HUES48 (cell line): ENCODE results near the gene CBY1.
"Not testable (repeated sequence)": the region's sequence is repeated elsewhere in the genome, so short reads cannot be mapped to it uniquely, and the experiment has no call there.

ENCODE experiments used
- H3K27ac ChIP-seq: one replicate; pipeline ENCODE4 v1.7.0; 2013; ENCODE audit warnings: low read depth, low read length, inconsistent platforms
- H3K27me3 ChIP-seq: 2 replicates; pipeline ENCODE4 v1.6.1; 2013; ENCODE audit warnings: mild to moderate bottlenecking, low read length; ENCODE audit not compliant: control insufficient read depth, insufficient read depth
- H3K36me3 ChIP-seq: 2 replicates; pipeline ENCODE4 v1.6.1; 2013; ENCODE audit warnings: low read length; ENCODE audit not compliant: control insufficient read depth, insufficient read depth
- H3K4me1 ChIP-seq: 2 replicates; pipeline ENCODE4 v1.6.1; 2013; ENCODE audit warnings: mild to moderate bottlenecking, low read length; ENCODE audit not compliant: control insufficient read depth, insufficient read depth
- H3K4me3 ChIP-seq: 2 replicates; pipeline ENCODE4 v1.5.1; 2013; ENCODE audit warnings: mild to moderate bottlenecking, low read depth, low read length
- H3K9ac ChIP-seq: 2 replicates; pipeline ENCODE4 v1.6.1; 2013; ENCODE audit warnings: mild to moderate bottlenecking, low read depth, low read length, moderate library complexity
- H3K9me3 ChIP-seq: 2 replicates; pipeline ENCODE4 v1.6.1; 2013; ENCODE audit warnings: low read length; ENCODE audit not compliant: control insufficient read depth, insufficient read depth

CBY1 gene

GRCh38 chr22:38618682-38619081 lies 37.8 kb upstream of the CBY1 start:
- Histone ChIP-seq H3K36me3 (peaks cover 13% of the 10 kb centered on the region), H3K9ac (no peak overlapping the region), H3K27ac (no peak overlapping the region), H3K9me3 (peaks cover 9% of the 10 kb centered on the region; the same call in 1 of the 2 replicates), H3K4me3 (no peak overlapping the region), H3K27me3 (no peaks in the 10 kb centered on the region), H3K4me1 (no peaks in the 10 kb centered on the region; the same call in 1 of the 2 replicates)

- H3K4me1 ChIP-seq: no peaks in the 10 kb centered on the region; the same call in 1 of the 2 replicates
- H3K9ac ChIP-seq: no peak overlapping the region
- peaks cover 7% of the 10 kb centered on the region for H3K36me3 ChIP-seq
- no peak overlapping the region for H3K27ac ChIP-seq
- no peaks in the 10 kb centered on the region for H3K27me3 ChIP-seq
- H3K4me3 ChIP-seq: no peak overlapping the region
- H3K9me3 ChIP-seq: peaks cover 4% of the 10 kb centered on the region; the same call in 1 of the 2 replicates
These were observed 33.1 kb upstream of the CBY1 start for GRCh38 chr22:38623351-38623750.

GRCh38 chr22:38628444-38628843 lies 28.0 kb upstream of the CBY1 start:
- Histone ChIP-seq H3K36me3 (peaks cover 5% of the 10 kb centered on the region; the same call in 1 of the 2 replicates), H3K9ac (no peak overlapping the region), H3K9me3 (no peaks in the 10 kb centered on the region), H3K27me3 (no peaks in the 10 kb centered on the region), H3K27ac (no peak overlapping the region), H3K4me3 (no peak overlapping the region), H3K4me1 (no peaks in the 10 kb centered on the region)

GRCh38 chr22:38629108-38629507 lies 27.3 kb upstream of the CBY1 start:
- Histone ChIP-seq H3K27me3 (no peaks in the 10 kb centered on the region), H3K4me3 (no peak overlapping the region), H3K9ac (no peak overlapping the region), H3K4me1 (no peaks in the 10 kb centered on the region), H3K27ac (no peak overlapping the region), H3K9me3 (no peaks in the 10 kb centered on the region), H3K36me3 (peaks cover 5% of the 10 kb centered on the region)

- Histone ChIP-seq H3K9ac (no peak overlapping the region), H3K36me3 (peaks cover 23% of the 10 kb centered on the region), H3K27ac (no peak overlapping the region), H3K4me3 (no peak overlapping the region), H3K27me3 (no peaks in the 10 kb centered on the region), H3K9me3 (no peaks in the 10 kb centered on the region), H3K4me1 (no peaks in the 10 kb centered on the region)
These were observed 24.7 kb upstream of the CBY1 start for GRCh38 chr22:38631724-38632123.

- Histone ChIP-seq H3K9me3 (no peaks in the 10 kb centered on the region), H3K27me3 (no peaks in the 10 kb centered on the region), H3K4me1 (no peaks in the 10 kb centered on the region), H3K27ac (no peak overlapping the region), H3K9ac (no peak overlapping the region), H3K4me3 (no peak overlapping the region), H3K36me3 (peaks cover 23% of the 10 kb centered on the region)
These were observed 23.9 kb upstream of the CBY1 start for GRCh38 chr22:38632528-38632927.

- no peaks in the 10 kb centered on the region for H3K27me3 ChIP-seq
- no peak overlapping the region for H3K4me3 ChIP-seq
- no peak overlapping the region for H3K9ac ChIP-seq
- H3K9me3 ChIP-seq: no peaks in the 10 kb centered on the region
- H3K27ac ChIP-seq: no peak overlapping the region
- H3K36me3 ChIP-seq: peaks cover 25% of the 10 kb centered on the region
- H3K4me1 ChIP-seq: no peaks in the 10 kb centered on the region
These were observed 18.2 kb upstream of the CBY1 start for GRCh38 chr22:38638216-38638615.

GRCh38 chr22:38638728-38639127 lies 17.7 kb upstream of the CBY1 start:
- H3K27ac ChIP-seq: no peak overlapping the region
- no peaks in the 10 kb centered on the region for H3K4me1 ChIP-seq
- no peaks in the 10 kb centered on the region for H3K27me3 ChIP-seq
- no peak overlapping the region for H3K9ac ChIP-seq
- H3K9me3 ChIP-seq: no peaks in the 10 kb centered on the region
- H3K36me3 ChIP-seq: peaks cover 25% of the 10 kb centered on the region
- no peak overlapping the region for H3K4me3 ChIP-seq

- Histone ChIP-seq H3K27me3 (no peaks in the 10 kb centered on the region), H3K9ac (no peak overlapping the region), H3K36me3 (peaks cover 11% of the 10 kb centered on the region), H3K9me3 (no peaks in the 10 kb centered on the region), H3K4me1 (no peaks in the 10 kb centered on the region), H3K4me3 (no peak overlapping the region), H3K27ac (no peak overlapping the region)
These were observed 14.9 kb upstream of the CBY1 start for GRCh38 chr22:38641476-38642040.

- not testable (repeated sequence) for H3K27me3 ChIP-seq, H3K4me1 ChIP-seq, H3K9me3 ChIP-seq, H3K9ac ChIP-seq, H3K27ac ChIP-seq, H3K4me3 ChIP-seq, H3K36me3 ChIP-seq
These were observed 12.2 kb upstream of the CBY1 start for GRCh38 chr22:38644245-38644644.

- no peaks in the 10 kb centered on the region for H3K4me1 ChIP-seq
- peaks cover 4% of the 10 kb centered on the region for H3K36me3 ChIP-seq
- H3K9me3 ChIP-seq: no peaks in the 10 kb centered on the region
- no peak overlapping the region for H3K9ac ChIP-seq
- no peak overlapping the region for H3K27ac ChIP-seq
- no peak overlapping the region for H3K4me3 ChIP-seq
- no peaks in the 10 kb centered on the region for H3K27me3 ChIP-seq
These were observed 11.0 kb upstream of the CBY1 start for GRCh38 chr22:38645430-38645829.
